Vagina (tissue), 2 donors: ENCODE data around the gene MON1A.

Experiments
- CTCF ChIP-seq, 3 experiments: fragments of 450-650 bp in 2 of 3; fragments of 200-600 bp in 1 of 3; sonication (generic) in 1 of 3; IDR thresholded peaks; one replicate each; pipeline ENCODE4 v1.5.1; 2017 to 2019; ENCODE audit warnings: antibody characterized with exemption in 3 of 3, mild to moderate bottlenecking in 2 of 3, moderate library complexity in 2 of 3
- POLR2A ChIP-seq, 2 donors: fragments of 450-650 bp; IDR thresholded peaks; one replicate each; pipeline ENCODE4 v1.6.1; 2017; ENCODE audit warnings: antibody characterized with exemption in 2 of 2, mild to moderate bottlenecking in 2 of 2, moderate library complexity in 2 of 2
- POLR2AphosphoS5 ChIP-seq, 2 donors: sonication (generic); formaldehyde crosslinking; IDR thresholded peaks; one replicate each; pipeline ENCODE4 v1.9.0; 2017; ENCODE audit warnings: antibody characterized with exemption in 2 of 2, mild to moderate bottlenecking in 2 of 2, low read depth in 1 of 2; ENCODE audit not compliant: insufficient read depth in 1 of 2

- no peak for TF ChIP-seq POLR2A (IDR thresholded peaks at IDR 0.05)
- TF ChIP-seq CTCF (IDR thresholded peaks at IDR 0.05): no peak
- no peak for TF ChIP-seq POLR2AphosphoS5 (IDR thresholded peaks at IDR 0.05; ENCODE audit: insufficient read depth in 1 of 2, low read depth in 1 of 2)
Observed at GRCh38 chr3:49899815-49900214, 29.8 kb downstream of the MON1A start.
